VCaP (cell line): ENCODE results near the gene LPAR6.

Source experiments
- H3K27ac ChIP-seq: fragments of 450-650 bp; 2 replicates; pipeline ENCODE4 v1.5.1; 2017
- TF ChIP-seq, protein P1 (sequence below): fragments of 450-650 bp; conservative IDR thresholded peaks from 2 replicates; pipeline ENCODE4 v1.5.1; 2017; ENCODE audit warnings: mild to moderate bottlenecking, moderate library complexity

The LPAR6 gene

DNA sequence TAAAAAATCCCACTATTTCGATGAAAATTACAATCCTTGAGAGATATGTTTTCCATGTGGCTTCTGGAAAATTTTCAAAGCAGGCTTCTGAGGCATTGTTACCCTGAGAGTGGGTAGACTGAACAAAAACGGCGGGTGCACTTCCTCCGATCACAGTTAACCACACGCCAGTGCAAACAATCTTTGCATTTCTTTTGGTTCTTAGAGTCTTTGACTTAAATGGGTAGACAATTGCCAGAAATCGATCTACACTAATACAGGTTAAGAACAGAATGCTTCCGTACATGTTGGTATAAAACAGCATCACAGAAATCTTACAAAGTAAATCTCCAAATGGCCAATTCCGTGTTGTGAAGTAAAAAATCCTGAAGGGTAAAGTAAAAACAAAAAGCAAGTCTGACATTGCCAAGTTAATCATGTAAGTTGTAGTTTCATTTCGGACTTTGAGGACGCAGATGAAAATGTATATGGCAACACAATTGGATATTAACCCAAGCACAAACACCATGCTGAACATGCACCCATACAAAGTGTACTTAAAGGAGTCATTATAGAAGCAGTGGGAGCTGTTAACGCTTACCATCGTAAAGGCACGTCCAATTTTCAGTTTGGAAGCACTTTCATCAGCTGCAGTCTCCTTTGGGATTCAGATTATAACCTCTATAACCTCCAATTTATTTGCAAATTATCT lies 927 bp downstream of the LPAR6 start:
- TF ChIP-seq, protein P1, sequence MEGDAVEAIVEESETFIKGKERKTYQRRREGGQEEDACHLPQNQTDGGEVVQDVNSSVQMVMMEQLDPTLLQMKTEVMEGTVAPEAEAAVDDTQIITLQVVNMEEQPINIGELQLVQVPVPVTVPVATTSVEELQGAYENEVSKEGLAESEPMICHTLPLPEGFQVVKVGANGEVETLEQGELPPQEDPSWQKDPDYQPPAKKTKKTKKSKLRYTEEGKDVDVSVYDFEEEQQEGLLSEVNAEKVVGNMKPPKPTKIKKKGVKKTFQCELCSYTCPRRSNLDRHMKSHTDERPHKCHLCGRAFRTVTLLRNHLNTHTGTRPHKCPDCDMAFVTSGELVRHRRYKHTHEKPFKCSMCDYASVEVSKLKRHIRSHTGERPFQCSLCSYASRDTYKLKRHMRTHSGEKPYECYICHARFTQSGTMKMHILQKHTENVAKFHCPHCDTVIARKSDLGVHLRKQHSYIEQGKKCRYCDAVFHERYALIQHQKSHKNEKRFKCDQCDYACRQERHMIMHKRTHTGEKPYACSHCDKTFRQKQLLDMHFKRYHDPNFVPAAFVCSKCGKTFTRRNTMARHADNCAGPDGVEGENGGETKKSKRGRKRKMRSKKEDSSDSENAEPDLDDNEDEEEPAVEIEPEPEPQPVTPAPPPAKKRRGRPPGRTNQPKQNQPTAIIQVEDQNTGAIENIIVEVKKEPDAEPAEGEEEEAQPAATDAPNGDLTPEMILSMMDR, result no peak
- H3K27ac ChIP-seq, result peak overlapping the region; percentile 80

DNA sequence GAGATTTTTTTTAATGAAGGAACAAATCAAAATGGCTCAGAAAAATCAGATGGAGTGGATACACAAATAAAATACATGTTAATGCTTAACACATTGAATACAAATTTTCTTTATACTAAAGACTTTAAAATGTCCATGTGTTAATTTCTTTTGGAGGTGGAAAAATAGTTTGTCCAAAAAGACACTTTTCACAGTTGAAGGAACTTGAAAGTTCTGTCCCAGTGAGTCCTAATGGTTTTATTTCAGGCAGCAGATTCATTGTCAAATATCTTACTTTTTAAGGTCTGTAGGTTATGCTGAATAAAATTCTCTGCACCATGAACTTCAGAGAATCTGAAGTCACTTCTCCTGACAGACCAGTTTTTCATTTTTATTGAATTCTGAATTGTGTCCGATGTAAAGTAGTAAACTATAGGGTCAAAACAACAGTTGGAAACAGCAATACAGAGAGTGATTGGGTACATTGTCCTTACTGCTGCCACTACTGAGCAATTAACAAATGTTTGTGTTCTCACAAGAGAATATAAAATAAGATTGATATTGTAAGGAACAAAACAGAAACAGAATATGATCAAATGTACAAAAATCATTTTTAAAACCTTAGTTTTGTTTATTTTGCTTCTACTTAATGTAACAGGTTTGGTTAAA lies 1.6 kb downstream of the LPAR6 start:
- TF ChIP-seq, protein P1, result no peak
- peak overlapping the region; percentile 80 for H3K27ac ChIP-seq

DNA sequence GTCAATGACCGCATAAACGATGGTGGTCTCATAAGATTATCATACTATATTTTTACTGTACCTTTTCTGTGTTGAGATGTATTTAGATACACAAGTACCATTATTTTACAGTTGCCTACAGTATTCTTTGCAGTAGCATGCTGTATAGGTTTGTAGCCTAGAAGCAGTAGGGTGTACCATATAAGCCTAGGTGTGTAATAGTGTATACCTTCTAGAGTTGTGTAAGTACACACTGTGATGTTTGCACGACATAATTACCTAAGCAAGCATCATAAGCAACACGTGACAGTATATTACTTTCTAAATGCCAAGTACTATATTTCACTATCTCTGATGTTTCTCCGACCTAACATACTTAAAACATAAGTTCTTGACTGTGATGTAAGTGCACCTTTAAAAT lies 2.7 kb downstream of the LPAR6 start:
- peak overlapping the region; percentile 80 for H3K27ac ChIP-seq
- TF ChIP-seq, protein P1, result no peak

DNA sequence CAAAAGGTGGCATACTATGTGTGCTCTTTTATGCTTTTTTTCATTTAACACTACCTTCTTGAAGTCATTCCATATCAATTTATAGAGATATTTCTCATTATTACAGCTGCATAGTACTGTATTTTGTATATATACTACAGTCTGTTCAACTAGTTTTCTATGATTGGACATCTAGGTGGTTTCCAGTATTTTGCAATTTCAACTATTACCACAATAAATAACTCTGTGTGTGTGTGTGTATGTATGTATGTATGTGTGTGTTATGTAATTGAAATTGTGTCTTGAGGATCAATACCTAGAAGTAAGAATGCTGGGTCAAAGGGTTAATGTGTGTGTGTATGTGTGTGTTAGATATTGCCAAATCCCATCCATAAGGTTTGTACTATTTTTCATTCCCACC lies 7.0 kb downstream of the LPAR6 start:
- no peak overlapping the region for H3K27ac ChIP-seq
- TF ChIP-seq, protein P1, result no peak

DNA sequence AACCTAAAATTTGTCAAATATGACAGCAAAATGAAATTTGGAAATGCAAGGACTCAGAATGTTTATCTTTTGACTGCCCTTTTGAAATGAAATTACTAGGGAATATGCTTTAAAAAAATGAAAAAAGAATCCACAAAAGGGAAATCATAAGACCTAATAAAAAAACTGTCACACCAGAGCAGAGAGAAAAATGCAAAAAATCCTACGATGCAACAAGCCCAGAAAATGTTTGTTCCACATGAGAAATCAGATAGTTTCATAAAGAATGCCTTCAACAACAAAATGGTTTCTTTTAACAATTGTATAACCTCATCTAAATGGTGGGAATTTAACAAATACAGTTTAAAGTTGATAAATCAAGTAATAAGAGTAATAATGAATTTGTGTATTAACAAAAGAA lies 8.0 kb downstream of the LPAR6 start:
- H3K27ac ChIP-seq, result no peak overlapping the region
- TF ChIP-seq, protein P1, result no peak

DNA sequence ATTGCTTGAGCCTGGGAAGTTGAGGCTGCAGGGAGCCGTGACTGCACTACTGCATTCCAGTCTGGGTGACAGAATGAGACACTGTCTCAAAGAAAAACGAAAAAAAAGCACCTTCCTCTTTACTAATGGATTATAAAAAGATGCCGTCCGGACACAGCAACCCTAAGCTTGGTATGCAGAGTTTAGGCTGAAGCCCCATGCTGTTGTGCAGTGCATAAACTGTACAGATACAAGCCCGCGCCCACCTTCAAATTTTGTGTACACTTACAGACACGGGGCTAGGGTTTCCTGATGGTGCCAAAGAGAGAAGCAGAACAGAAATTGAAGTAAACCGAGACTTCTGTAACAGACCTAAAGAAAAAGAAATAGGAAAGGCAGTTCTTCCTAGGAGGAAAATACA lies 9.0 kb downstream of the LPAR6 start:
- TF ChIP-seq, protein P1, result no peak
- no peak overlapping the region for H3K27ac ChIP-seq

DNA sequence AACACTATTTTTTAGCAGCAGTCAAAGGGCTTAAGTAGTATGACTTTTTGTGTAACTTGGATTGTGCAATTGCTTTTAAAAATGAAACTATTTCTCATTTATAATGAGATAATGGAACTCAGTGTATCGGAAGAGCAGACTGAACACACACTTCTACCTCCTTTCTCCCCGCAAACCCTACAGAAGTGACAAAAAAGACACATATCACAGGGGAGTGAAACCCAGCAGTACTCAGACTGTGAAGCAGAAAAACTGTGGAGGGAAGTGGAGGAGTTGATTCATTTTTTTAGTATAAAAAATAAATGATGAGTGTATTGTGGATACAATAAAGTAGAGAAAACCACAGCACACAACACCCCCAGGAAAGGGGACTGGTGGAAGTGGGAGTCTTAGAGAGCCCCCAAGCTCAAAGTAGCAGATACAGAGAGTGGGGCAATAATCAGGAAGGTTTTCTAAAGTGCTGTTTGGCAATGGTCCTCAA lies 9.7 kb downstream of the LPAR6 start:
- TF ChIP-seq, protein P1, result no peak
- H3K27ac ChIP-seq, result no peak overlapping the region
